Ovary (tissue), 3 donors: ENCODE results near the gene PHF21B.

ENCODE experiments used
- EP300 ChIP-seq: sonication (generic); formaldehyde crosslinking; IDR thresholded peaks from one replicate; pipeline ENCODE4 v1.6.1; 2017; ENCODE audit warnings: antibody characterized with exemption
- POLR2A ChIP-seq: fragments of 450-650 bp; IDR thresholded peaks from one replicate; pipeline ENCODE4 v1.6.1; 2017; ENCODE audit warnings: antibody characterized with exemption, mild to moderate bottlenecking, moderate library complexity
- TF ChIP-seq, protein P1 (sequence below), 3 donors: fragments of 450-650 bp in 2 of 3; fragments of 200-600 bp in 1 of 3; IDR thresholded peaks; one replicate each; pipeline versions ENCODE4 v1.5.1 to v1.8.0; 2016 to 2022; ENCODE audit warnings: antibody characterized with exemption in 3 of 3, mild to moderate bottlenecking in 1 of 3
- donor health status: DM: no; HTN: no; CAD: no.

DNA sequence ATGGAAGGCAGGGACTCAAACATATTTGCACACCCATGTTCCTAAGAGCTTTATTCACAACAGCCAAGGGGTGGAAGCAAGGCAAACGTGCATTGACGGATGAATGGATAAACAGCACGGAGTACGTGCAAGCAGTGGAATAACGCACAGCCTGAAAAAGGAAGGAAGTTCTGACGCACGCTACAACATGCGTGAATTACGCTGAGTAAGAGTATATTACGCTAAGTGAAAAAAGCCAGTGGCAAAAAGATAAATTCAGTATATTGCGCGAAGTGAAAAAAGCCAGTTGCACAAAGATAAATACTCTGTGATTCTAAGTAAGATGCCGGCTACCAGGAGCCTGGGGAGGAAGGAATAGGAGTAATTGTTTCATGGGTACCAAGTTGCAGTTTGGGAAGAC is 19.5 kb downstream of the PHF21B start:
- TF ChIP-seq, protein P1, sequence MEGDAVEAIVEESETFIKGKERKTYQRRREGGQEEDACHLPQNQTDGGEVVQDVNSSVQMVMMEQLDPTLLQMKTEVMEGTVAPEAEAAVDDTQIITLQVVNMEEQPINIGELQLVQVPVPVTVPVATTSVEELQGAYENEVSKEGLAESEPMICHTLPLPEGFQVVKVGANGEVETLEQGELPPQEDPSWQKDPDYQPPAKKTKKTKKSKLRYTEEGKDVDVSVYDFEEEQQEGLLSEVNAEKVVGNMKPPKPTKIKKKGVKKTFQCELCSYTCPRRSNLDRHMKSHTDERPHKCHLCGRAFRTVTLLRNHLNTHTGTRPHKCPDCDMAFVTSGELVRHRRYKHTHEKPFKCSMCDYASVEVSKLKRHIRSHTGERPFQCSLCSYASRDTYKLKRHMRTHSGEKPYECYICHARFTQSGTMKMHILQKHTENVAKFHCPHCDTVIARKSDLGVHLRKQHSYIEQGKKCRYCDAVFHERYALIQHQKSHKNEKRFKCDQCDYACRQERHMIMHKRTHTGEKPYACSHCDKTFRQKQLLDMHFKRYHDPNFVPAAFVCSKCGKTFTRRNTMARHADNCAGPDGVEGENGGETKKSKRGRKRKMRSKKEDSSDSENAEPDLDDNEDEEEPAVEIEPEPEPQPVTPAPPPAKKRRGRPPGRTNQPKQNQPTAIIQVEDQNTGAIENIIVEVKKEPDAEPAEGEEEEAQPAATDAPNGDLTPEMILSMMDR (IDR thresholded peaks at IDR 0.05): no peak
- TF ChIP-seq EP300 (no peak), POLR2A (no peak)
